Stimulated activated CD4-positive, alpha-beta T cell treated with anti-CD3 and anti-CD28 coated beads, Interleukin-1b, Interleukin-23, amount 100 ng/mL, for 1 hour (primary cell): Measurements from ENCODE around the gene PTPN7.
"Not testable (repeated sequence)": the region's sequence is repeated elsewhere in the genome, so short reads cannot be mapped to it uniquely, and the experiment has no call there.

Experiments
- DNase-seq, 2 donors: peaks; one replicate each; pipeline ENCODE4 v3.0.0-alpha.2; 2020; ENCODE audit warnings: low read depth in 2 of 2

Gene PTPN7

DNA sequence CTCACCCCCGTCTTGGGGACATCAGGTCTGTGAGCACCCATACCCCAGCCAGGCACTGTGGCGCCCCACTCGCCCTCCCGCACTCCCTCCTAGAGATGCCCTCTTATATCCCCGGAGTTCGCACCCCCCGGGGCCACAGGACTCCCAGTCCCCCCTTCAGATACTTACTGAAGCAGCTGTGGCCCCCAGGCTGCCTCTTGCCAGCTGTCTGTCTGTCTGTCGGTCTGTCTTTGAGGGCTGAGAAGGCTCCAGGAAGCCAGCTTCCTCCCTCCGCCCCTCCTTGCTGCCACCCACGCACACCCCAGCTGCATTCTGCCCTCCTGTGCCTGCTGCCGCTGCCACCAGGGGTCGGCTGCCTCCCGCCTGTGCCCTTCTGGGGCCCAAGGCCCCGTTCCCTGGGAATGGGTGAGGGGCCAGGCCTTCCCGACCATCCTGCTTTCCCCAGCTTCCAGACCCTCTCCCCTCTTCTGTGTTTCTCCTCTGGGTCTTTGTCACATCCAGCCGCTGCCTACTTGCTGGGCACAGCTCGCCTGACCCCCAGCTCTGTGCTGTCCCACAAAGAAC, at the start of gene PTPN7:
TSS of gene PTPN7 (minus strand) at position 226 of the 564 bp plus-strand sequence. CDS start 1,200 bp downstream, outside the sequence.
- peak; percentile 67 to 80 for DNase-seq

DNA sequence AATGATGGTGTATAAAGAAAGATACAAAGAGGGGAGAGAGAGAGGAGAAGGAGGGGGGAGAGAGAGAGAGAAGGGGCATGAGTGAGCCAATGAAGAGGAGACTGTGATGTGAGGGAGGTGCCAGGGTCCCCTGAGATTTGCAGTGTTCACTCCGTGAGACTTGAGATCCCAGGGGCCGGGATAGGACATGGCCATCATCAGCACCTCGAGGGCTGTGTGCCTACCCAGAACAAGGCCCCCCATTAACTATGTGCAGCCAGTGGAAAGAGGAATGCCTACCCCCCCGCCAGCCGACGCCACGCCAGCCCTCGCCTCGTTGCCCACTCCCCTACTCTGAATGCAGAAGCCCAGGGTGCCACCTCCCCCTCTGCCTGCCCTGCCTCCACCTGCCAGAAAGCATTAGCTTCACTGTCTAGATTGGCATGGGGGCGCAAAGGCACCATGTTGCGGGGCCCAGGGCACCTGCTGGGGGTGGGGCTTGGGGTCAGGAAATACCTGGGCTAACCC, 48.0 kb upstream of the PTPN7 start:
- no peak for DNase-seq

GRCh38 chr1:202207292-202207691, 46.9 kb upstream of the PTPN7 start:
- DNase-seq: no peak

GRCh38 chr1:202205523-202206190, 45.3 kb upstream of the PTPN7 start:
- DNase-seq: no peak

- DNase-seq: no peak
Measured at GRCh38 chr1:202204065-202204464, 43.7 kb upstream of the PTPN7 start.

GRCh38 chr1:202203238-202204039, 43.0 kb upstream of the PTPN7 start:
- DNase-seq: no peak

DNA sequence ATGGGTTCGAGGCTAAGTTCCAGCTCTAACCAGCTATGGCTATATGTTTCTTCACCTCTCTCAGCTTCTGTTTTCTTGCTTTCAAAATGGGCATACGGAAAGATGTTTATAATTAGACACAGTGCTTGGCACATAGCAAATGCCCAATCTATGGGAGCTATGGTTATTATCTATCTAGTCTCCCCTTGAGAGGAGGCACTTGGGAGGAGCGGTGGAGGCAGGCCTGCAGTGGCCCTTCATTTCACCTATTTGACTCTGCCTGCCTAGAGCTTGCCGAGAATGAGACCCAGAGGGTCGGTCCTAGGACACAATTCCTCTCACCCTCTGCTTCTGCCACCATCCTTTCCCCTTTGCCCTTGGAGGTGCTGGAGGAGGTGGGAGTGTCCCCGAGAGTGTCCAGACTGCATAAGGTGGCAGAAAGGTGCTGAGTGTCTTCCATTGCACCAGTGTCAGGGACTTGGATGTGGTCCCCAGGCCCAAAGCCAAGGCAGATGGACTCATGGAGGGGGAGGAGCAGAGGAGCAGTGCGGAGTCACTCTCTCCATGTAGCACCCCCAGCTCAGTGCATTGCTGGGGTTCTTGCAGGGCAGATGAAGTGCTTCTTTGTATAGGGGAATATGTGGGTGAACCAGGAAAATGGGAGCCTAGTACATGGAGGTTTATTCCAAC, 42.2 kb upstream of the PTPN7 start:
- no peak for DNase-seq

GRCh38 chr1:202201971-202202370, 41.6 kb upstream of the PTPN7 start:
- no peak for DNase-seq

DNA sequence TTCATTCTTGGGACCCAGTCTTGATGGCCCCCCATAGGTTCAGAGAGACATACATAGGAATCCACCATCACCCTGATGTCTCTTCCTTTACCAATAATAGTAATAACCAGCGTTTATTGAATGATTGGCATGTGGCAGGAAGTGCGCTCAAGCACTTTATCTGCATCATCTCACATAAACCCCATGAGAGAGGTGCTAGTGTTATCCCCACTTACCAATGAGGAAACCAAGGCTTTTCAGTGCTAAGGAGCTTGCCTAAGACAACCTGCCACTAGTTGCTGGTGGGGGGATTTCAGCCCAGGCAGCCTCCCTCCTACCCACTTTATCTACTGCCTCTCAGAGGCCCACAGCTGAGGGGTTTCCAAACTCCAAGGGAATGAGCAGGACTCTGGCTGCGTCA, 40.9 kb upstream of the PTPN7 start:
- no peak for DNase-seq

- no peak for DNase-seq
Measured at GRCh38 chr1:202200669-202201068, 40.3 kb upstream of the PTPN7 start.

GRCh38 chr1:202200112-202200548, 39.7 kb upstream of the PTPN7 start:
- no peak for DNase-seq

DNA sequence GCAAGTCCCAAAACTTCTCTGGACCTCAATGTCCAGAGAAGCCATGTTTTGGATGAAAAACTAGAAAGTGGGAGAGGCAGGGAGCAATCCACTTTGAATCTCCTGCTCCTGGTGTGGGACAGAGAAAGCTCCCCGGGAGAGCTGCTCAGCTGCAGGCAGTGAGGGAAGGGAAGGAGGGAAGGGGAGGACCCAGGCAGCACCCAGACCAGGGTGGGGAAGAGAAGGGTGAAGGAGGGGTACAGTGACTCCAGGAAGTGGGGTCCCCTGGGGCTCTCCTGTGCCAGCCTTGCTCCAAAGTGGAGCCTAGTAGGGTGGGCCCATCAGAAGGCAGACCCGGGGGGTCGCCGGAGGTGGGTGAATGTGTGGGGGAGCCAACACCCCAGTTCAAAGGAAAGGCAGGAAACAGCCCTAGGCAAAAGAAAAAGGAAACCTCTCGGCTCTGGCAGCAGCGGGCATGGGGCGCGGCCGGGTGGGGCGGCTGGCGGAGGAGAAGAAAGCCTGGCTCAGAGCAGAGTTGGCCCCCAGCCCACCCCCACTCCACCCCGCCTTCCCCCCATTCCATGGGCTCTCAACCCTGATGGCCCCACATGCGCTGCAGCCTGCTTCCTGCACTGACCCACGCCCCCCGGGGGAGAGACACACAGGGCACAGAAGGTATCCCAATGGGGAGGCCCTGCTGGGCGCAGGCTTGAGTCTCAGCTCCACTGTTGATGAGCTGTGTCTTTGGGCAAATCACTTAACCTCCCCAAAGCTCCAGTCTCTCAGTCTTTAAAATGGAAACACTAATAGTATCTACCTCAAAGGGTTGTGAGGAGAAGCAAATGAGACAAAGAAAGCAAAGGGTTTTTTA, 38.9 kb upstream of the PTPN7 start:
- DNase-seq: no peak

DNA sequence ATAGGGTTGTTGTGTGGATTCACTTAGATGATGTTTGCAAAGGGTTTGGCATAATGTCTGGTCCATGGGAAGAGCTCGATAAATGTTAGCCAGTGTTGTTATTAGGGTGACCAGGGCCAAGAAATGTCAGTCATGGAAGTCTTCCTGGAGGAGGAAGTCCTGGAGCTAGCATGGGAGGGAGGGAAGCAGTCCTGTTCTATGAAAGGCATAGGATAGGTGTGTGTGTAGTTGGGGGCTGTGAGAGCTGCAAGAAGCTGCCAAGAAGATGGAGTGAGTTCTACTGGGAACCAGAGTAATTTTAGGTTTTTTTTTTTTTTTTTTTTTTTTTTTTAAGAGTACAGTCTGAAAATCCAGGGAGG, 37.9 kb upstream of the PTPN7 start:
- no peak for DNase-seq

DNA sequence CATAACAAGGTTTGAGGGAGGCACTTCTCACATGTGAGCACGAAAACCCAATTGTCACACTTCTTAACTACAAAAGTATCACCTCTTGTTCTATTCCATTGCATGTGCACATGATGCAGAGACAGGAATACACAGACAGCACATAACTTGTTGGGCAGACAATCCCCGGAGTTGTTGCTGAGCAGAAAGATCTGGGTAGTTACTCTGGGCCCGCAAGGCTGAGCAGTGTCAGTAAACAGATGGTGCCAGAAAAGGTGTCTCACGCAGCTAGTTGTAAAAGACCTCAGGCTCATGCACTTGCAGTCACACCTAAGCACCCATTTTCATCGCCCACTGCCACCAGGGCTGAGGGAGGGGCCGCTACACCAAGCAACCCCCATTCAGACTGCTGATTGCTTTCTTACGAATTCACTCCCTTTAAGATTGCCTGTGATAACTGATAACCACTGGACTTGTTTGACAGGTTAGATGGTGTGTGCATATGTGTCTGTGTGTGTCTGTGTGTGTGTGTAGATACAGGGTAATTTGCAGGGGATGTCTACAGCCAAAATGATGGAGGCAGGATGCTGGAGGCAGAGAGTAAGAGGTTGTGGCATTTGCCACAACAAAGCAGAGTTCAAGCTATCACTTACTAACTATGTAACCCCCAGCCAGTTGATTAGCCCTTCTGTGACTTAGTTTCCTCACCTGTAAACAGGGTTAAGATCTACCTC, 37.4 kb upstream of the PTPN7 start:
- DNase-seq: no peak

- no peak for DNase-seq
Measured at GRCh38 chr1:202194328-202194648, 33.9 kb upstream of the PTPN7 start.

DNA sequence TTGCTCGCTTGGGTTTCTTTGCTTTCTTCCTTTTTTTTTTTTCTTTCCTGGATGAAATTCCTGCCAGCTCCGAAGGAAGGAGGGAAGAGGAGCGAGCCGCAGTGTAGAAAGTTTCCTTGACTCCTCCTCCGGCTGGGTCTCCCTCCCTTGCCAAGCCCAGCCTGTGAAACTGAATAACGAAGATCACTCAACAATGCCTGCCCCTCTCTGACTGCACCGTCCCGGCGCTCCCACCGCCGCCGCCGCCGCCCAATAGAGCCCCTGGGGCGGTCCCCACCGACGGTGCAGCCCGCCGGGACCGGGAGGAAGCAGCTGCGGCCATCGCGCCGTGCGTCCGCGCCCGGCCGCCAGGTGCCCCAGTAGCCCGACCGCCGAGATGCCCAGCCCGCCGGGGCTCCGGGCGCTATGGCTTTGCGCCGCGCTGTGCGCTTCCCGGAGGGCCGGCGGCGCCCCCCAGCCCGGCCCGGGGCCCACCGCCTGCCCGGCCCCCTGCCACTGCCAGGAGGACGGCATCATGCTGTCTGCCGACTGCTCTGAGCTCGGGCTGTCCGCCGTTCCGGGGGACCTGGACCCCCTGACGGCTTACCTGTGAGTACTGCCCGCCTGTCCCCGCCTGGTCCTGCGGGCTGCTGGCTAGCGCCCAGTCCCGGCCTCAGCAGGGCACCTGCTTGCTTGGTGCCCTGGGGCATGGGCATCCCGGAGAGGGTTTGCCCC, 33.4 kb upstream of the PTPN7 start, which contains the start of gene LGR6:
TSS of gene LGR6 (plus strand) at position 186 of the 714 bp plus-strand sequence. CDS start at position 377, 191 bp downstream.
- DNase-seq: no peak

- DNase-seq: peak; percentile 23 to 27
Measured at GRCh38 chr1:202192770-202193613, 32.6 kb upstream of the PTPN7 start.

DNA sequence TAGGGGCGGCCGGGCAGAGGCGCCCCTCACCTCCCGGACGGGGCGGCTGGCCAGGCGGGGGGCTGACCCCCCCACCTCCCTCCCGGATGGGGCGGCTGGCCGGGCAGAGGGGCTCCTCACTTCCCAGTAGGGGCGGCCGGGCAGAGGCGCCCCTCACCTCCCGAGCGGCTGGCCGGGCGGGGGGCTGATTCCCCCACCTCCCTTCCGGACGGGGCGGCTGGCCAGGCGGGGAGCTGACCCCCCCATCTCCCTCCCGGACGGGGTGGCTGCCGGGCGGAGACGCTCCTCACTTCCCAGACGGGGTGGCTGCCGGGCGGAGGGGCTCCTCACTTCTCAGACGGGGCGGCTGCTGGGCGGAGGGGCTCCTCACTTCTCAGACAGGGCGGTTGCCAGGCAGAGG, 31.0 kb upstream of the PTPN7 start:
- DNase-seq: not testable (repeated sequence)
